Hematopoietic multipotent progenitor cell treated with erythropoietin and hydrocortisone succinate and interleukin-3 and kit ligand, for 4 days (in vitro differentiated cells): ENCODE measurements around the gene LEMD3.

Experiments
- DNase-seq: peaks from one replicate; pipeline ENCODE4 v3.0.0-alpha.2; 2015

Gene LEMD3

DNA sequence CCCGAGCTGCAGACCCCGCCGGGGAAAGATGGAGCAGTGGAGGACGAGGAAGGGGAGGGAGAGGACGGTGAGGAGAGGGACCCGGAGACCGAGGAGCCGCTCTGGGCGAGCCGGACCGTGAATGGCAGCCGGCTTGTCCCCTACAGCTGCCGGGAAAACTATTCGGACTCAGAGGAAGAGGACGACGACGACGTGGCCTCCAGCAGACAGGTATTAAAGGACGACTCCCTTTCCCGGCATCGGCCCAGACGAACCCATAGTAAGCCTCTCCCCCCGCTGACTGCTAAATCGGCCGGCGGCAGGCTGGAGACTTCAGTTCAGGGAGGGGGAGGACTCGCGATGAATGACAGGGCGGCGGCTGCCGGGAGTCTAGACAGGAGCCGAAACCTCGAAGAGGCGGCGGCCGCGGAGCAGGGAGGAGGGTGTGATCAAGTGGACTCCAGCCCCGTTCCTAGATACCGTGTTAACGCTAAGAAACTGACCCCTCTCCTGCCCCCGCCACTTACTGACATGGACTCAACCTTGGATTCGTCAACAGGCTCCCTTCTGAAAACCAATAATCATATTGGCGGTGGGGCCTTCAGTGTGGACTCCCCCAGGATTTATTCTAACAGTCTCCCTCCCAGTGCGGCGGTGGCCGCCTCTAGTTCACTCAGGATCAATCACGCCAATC, 962 bp downstream of the LEMD3 start:
- DNase-seq: peak; percentile 88

DNA sequence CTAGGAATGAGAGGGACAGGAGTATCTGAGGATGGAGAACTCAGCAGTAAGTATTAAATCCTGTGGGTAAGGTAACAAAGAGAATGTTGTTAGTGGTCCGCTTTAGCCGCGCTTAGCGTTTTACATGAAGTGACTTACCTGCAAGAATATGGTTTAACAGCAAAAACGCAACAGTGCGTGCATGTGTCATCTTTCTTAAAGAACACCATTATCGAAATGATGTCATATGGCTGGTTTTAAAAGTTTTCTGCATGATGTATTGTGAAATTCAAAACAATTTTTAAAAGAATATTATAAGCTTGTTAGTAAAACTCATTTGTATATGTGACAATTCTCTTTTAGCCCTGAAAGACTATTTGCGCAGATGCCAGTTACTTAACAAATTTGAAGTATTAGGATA, 1.7 kb downstream of the LEMD3 start:
- no peak for DNase-seq

DNA sequence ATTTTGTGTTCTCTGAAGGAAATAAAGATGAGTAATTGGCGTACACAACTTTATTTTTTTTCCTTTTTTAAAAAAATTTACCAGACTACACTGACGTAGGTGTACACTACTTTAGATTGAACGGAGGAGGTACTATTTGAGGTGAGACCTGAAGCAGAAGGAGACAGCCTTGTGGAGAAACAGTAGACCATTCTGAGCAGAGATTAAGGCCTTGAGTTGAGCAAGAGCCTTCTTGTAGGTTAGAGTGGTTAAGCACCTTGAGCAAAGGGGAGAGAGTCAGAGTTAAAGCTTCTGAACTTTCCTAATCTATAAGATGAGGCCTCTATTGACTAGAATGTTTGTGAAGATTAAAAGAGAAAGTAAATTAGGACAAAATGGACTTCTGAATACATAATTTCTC, 2.5 kb downstream of the LEMD3 start:
- peak; percentile 32 for DNase-seq

DNA sequence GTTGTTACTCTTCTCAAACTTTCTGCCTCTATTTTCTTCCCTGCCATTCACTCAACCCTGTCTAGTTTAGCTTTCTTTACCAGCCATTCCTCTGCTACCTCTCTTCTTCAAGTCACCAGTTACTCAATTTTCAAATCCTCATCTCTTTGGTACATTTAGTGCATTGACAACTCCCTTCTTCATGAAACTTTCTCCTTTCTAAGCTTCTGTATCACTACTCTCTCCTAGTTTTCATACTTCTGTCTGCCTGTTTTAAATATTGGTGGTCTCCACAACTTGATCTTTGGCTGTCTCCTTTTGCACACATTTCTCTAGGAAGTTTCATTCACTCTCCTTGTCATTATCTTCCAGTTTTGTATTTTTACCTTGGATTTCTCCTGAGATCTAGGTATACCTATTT, 6.0 kb downstream of the LEMD3 start:
- DNase-seq: no peak

DNA sequence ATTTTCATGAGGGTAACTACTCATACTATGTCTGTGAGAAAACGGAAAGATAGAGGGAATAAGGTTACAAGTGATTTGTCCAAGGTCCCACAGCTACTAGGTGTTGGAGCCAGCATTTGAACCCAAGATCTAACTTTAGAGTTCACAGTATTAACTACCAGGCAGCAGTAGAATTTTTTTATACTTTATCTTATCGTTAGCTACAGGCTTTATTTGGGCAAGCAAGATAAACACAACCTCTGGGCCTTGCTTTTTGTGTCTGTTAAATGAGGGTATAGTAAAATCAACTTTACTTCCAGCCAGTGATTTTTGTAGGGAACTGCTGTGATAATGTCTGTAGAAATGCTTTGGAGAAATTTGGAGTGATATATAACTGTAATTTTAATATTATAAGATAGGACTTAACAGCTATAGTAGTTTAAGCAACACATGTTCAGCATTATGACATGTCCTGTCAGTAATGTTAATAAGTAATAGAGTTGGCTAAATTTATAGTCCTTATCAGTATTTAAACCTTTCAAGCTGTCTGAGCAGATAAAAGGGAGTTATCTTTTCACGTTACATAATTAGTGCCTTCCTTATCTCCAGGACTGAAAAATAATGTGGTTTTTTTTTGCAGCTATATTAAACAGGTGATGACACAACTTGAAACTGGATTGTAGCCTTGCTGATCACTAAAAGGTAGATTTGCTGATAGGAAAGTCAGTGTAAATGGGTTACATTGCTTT, 12.8 kb downstream of the LEMD3 start:
- DNase-seq: peak; percentile 73

DNA sequence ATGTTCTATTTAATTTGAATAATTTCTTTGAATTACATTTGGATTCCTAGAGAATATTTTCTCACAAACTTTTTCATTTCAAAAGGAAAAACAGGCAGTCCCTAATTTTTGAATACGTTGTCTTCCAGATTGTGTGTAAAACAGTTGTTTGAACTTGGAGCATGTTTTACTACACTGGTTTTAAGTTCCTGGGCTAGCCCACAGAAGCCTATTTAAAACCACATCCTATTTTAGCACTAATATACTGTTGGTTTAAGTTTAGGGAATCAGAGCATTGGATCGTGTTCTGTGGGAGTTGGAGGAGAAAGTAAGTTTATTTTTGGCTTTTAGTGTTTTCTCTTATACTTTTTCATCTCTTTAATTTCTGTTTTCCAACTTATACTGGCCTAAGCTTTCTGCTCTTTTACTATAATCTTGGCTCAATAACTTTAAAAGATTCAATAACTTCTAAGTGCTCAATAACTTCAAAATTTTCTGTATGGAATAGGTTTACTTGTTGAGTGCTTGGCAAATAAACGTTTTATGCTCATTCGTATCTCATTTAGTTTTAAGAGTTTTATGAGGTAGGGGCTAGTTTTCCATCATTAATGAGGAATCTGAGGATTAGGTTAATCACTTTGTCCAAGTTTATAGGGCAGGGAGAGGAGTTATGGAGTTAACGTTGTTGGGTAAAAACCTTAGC, 14.9 kb downstream of the LEMD3 start:
- DNase-seq: peak; percentile 18

DNA sequence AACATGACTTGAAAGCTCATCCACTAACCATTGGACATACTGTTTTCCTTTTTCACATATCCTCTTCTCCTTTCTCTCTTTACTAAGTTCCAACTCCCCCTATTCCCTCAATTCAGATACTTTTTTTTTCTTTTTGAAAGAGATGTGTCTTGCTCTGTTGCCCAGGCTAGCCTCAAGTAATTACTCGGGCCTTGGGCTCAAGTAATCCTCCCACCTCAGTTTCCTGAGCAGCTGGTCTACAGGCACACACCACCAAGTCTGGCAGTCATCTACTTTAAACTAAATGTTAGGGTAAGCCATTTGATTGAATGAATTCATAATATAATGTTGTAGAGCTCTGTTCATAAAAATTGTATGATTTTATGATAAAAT, 15.5 kb downstream of the LEMD3 start:
- no peak for DNase-seq

DNA sequence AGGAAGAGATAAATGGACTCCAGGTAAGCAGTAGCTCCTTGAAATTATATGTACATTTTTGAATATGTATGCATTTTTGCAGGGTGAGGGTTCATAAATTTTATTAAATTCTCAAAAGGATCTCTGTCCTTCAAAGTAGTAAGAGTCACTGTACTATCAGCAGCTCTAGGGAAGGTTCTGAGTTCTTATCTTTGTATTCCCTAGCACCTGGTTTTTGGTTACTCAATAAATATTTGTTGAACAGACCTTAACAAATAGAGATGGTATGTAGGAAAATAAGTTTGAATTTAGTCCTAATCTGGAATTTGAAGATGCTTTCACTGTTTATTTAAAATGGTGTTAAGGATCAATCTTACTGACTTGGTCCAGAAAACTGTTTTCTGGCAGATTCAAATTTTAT, 18.3 kb downstream of the LEMD3 start:
- DNase-seq: no peak

DNA sequence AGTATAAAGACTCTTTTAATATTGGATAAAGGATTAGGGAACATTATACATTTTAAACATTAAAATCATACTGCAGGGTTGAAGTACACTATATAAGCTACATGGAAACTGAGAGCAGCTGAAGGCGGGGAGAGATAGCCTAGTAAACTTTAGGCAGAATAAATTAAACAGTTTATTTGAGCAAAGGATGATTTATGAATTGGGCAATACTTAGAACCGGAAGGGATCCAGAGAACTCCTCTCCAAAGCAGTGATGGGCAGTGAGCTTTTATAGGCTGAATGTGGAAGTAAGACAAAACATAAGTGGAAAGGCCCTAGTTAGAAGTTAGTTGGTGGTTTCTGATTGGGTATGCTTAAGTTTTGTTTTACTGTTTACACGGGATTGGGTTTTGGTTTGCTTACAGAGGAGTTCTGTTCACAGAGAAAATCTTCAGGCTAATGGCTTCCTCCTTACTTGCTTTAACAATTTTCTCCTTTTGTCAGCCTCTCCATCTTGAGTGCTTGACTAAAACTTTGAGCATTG, 18.9 kb downstream of the LEMD3 start:
- no peak for DNase-seq

DNA sequence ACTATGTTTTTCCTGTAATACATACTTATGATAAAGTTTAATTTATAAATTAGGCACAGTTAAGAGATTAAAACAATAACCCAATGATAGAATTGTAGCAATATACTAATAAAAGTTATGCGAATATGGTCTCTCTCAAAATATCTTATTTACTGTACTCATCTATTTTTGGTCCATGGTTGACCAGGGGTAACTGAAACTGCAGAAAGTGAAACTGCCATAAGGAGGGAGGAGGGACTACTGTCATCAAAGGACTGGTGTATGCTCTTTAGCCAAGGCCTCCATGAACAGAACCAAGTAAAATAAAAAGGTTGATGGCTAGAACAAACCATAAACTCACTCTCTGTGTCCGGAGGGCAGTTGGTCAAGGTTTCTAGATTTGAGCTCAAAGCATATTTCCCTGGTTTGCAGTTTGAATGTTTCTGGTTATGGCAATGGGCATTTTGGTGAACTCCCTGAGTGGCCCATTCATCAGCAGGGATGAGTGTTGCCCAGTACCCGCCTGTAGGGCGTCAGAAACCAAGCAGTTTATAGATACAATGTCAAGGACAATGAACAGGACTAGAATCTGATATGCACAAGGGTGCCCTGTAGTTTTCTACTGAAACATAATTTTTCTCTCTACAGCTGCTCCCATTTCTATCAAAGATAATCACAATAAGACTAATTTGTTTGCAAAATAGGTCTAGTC, 19.8 kb downstream of the LEMD3 start:
- DNase-seq: no peak

DNA sequence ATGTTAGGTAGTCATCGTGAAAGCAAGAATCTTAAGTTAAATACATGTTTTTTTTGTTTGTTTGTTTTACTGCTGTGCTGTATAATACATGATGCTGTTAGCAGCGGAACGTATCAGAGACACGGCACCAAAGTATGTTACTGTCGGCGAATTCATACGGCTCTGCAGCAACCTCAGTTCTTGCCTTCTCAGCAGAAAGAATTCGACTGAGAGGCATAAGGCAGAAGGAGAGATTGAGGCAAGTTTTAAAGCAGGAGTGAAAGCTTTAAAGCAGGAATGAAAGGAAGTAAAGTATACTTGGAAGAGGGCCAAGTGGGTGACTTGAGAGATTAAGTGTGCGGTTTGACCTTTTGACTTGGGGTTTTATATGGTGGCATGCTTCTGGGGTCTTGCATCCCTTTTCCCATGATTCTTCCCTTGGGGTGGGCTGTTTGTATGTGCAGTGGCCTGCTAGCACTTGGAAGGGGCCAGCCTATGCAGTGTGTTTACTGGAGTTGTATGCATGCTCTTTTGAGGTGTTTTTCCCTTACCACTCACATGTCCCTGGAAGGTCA, 23.7 kb downstream of the LEMD3 start:
- peak; percentile 73 for DNase-seq

DNA sequence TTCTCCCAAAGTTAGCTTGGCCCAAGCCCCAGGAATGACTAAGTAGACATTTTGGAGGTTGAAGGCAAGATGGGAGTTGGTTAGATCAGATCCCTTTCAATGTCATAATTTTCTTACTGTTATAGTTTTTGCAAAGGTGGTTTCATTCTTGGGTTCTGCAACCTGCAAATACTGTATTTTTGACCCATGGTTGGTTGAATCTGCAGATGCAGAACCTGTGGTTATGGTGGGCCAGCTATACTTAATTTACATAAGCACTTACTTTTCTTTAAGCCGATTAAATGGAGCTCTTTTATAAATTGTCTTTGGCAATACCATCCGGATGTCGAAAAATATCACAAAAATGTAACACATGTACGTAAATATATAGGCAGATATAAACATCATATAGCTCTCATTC, 25.6 kb downstream of the LEMD3 start:
- DNase-seq: no peak

DNA sequence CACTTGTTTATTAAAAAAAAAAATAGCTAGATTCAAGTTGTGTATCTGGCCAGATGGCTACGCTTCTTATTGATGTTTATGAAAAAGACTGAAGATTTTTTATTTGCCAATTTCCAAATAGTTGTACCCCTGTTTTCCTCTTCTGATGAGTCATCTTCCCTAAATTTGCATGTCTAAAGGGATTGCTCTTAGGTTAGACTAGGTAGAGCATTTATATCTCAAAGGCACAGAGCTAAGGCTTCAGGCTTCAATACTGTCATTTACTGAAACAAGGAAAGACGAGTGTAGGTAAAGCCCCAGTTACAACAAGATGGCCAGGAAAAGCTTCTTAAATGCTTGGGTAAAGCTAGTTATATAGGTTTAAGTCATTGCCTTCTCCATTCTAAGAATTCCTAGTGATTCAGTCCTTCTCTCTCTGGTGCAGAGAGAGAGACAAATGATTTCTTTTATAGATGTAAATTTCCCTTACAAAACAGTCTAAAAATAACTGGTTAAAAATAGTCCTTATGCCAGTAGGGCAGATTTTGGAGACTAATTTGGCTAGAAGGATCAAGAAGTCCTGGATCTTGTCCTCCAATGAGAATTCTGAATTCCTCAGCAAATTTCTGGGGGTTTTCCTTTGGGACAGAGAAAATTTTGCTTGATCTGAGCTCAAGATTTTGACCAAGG, 26.1 kb downstream of the LEMD3 start:
- DNase-seq: no peak

DNA sequence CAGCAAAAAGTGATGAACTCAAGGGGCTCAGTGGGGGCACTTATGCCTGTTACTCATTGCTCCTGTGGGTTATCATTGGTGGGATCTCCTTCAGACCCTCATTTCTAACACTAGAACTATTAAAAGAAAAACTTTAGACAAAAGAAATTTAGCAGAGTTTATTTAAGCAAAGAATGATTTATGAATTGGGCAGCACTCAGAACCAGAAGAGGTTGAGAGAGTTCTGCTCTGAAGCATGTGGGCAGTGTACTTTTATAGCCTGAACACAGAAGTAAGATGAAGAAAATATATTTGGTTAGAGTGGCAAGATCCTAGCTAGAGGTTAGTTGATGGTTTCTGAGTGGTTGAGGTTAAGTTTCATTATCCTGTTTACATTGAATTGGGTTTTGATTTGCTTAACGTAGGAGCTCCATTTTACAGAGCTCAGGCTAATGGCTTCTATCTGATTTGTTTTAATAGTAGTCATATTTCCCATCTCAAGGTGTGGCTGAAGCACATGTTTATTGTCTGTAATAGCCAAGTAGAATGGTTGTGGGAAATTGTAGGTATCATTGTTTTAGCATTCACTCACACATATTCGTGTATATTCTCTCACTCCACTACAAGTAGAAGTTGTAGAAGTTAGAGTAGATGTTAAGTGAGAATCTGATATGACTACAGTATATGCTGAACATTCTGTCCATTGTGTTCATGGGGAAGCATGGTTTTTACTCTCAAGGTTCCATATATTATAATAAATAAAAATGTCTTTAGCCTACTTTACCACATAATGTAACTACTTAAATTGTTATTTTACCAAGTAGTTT, 27.6 kb downstream of the LEMD3 start:
- no peak for DNase-seq

DNA sequence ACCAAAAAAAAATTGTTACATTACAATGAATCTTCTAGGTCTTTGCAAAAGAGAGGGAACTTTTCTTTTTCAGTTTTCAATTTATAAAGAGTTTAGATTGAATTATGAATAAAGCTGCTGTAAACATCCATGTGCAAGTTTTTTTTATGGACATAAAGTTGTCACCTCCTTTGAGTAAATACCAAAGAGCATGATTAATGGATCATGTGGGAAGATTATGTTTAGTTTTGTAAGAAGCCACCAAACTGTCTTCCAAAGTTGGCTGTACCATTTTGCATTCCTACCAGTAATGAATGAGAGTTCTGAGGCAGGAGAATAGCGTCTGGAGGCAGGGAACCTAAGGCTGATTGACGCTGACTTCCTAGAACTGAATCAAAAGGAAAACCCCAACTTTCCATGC, 30.2 kb downstream of the LEMD3 start:
- DNase-seq: no peak

DNA sequence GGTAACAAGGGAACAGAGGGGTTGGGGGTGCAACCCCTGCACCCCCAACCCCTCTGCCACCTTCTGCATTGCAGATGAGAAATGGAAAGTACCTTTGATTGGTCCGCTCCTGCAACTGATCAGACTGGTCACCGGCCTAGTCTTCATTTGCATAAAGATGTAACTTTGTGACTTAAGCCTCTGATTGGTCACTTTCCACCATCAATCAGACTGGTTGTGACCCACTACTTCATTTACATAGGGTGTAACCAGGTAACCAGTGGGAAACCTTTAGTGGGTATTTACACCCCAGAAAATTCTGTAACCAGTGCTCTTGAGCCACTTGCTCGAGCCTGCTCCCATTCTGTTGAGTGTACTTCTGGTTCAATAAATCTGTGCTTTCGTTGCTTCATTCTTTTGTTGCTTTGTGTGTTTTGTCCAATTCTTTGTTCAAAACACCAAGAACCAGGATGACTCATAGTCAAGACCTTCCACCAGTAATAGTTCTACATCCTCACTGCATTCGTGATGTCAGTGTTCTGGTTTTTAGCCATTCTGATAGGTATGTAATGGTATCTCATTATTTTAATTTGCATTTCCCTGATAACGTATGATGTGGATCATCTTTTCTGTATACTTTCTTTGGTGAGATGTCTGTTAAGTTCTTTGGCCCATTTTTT, 30.8 kb downstream of the LEMD3 start:
- DNase-seq: no peak

DNA sequence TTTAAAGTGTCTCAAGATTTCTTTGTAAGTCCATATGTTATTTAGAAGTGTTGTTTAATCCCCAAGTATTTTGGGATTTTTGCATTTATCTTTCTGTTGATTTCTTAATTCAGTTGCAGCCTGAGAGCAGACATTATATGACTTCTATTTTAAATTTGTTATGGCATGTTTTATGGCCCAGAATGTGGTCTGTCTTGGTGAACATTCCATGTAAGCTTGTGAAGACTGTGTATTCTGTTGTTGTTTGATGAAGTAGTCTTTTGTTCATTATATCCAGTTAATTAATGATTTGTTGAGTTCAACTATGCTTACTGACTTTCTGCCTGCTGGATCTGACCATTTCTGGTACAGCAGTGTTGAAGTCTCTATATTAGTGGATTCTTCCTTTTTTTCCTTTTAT, 34.0 kb downstream of the LEMD3 start:
- no peak for DNase-seq

DNA sequence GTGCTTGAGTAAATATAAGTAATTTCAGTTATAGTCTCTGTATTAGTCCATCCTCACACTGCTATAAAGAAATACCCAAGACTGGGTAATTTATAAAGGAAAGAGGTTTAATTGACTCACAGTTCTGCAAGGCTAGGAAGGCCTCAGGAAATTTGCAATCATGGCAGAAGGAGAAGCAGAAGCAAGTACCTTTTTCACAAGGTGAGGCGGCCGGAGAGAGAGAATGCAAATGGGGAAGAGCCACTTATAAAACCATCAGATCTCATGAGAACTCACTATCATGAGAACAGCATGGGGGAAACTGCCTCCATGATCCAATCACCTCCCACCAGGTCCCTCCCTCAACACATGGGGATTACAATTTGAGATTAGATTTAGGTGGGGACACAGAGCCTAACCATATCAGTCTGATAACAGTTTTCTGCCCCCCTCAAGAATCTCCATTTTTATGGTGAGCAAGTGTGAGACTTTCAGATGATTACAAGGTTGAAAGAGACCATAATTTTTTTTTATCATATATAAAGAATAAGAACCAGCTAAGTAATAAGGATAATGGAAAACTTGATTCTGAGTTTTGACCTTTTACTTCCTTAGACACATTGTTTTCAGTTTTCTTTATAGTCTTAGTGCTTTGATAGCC, 35.6 kb downstream of the LEMD3 start:
- DNase-seq: no peak

DNA sequence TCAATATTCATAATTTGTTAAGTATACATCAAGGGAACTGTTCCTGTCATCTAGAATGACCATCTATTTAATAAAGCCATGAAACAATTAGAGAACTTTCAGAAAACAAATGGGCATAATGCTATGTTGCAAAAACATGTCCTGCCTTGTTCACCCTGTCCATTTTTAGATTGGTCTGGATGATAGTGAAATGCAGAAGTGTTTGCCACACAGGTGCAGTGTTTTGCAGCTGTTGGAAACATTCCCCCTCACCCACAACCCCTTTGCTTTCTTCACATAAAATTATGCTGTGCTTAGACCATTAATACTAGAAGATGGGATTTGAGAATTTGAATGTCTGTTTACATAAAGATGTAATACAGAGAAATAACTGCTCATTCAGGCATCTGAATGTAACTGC, 36.5 kb downstream of the LEMD3 start:
- DNase-seq: peak; percentile 24

DNA sequence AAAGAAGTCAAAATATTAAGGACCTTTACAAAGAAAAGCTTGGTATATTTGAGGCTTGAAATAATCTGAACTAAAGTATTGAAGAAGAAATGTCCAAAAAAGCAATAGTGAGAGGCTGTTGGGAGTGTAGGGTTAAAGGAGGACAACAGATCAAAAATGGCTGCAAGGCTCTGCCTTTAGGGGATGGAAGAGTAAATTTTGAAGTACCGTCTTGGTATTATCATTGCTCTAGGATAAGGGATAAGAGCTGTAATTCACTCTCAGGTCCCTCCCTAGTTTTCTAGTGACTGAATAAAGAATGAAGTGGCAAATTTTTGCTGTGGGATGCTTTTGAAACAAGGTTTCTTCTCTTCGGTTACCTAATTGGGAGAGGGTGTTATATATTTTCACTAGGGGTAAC, 38.7 kb downstream of the LEMD3 start:
- DNase-seq: no peak
